H9 (cell line): ENCODE measurements around the gene TGFBR3L. TPM values are rescaled to one million over a fixed set of nuclear protein-coding genes. Genes with fewer than 3 reads are reported as not detected.

Experiments used
- DNase-seq: peaks from one replicate; pipeline ENCODE4 v3.0.0-alpha.2; 2017
- H2AFZ ChIP-seq: one replicate; pipeline ENCODE4 v1.6.1; 2013; ENCODE audit warnings: mild to moderate bottlenecking, low read length, control low read depth, moderate library complexity
- H2AK5ac ChIP-seq: 2 replicates; pipeline ENCODE4 v1.6.1; 2013; ENCODE audit warnings: low read length, control low read depth, mixed read lengths; ENCODE audit not compliant: insufficient read length
- H2BK120ac ChIP-seq: one replicate; pipeline ENCODE4 v1.6.1; 2013; ENCODE audit warnings: low read depth, mild to moderate bottlenecking, low read length, control low read depth, inconsistent platforms; ENCODE audit not compliant: poor library complexity, severe bottlenecking
- H2BK12ac ChIP-seq: 2 replicates; pipeline ENCODE4 v1.6.1; 2013; ENCODE audit warnings: low read length, control low read depth, mixed read lengths, low read depth; ENCODE audit not compliant: insufficient read length
- H2BK15ac ChIP-seq: 2 replicates; pipeline ENCODE4 v1.6.1; 2013; ENCODE audit warnings: low read depth, low read length, control low read depth
- H2BK20ac ChIP-seq: one replicate; pipeline ENCODE4 v1.6.1; 2013; ENCODE audit warnings: low read depth, mild to moderate bottlenecking, low read length, control low read depth, inconsistent platforms; ENCODE audit not compliant: poor library complexity, severe bottlenecking
- H2BK5ac ChIP-seq: 2 replicates; pipeline ENCODE4 v1.6.1; 2013; ENCODE audit warnings: low read length, control low read depth, mixed read lengths; ENCODE audit not compliant: insufficient read length
- H3K14ac ChIP-seq: 2 replicates; pipeline ENCODE4 v1.6.1; 2013; ENCODE audit warnings: low read length, control low read depth; ENCODE audit not compliant: insufficient read depth
- H3K18ac ChIP-seq: 2 replicates; pipeline ENCODE4 v1.6.1; 2013; ENCODE audit warnings: low read depth, mild to moderate bottlenecking, mixed read lengths, low read length, control low read depth; ENCODE audit not compliant: insufficient read length
- H3K23ac ChIP-seq: 2 replicates; pipeline ENCODE4 v1.6.1; 2013; ENCODE audit warnings: low read length, control low read depth, mixed read lengths, low read depth; ENCODE audit not compliant: insufficient read length
- H3K23me2 ChIP-seq: 2 replicates; pipeline ENCODE4 v1.6.1; 2013; ENCODE audit warnings: low read depth, mild to moderate bottlenecking, mixed read lengths, low read length, control low read depth; ENCODE audit not compliant: insufficient read length, poor library complexity, severe bottlenecking
- H3K27ac ChIP-seq: 2 replicates; pipeline ENCODE4 v1.5.1; 2013; ENCODE audit warnings: low read length, control low read depth, mixed read lengths, low read depth; ENCODE audit not compliant: insufficient read length
- H3K27me3 ChIP-seq: 2 replicates; pipeline ENCODE4 v1.6.1; 2013; ENCODE audit warnings: low read length, control low read depth, inconsistent platforms; ENCODE audit not compliant: insufficient read depth
- H3K4ac ChIP-seq: 2 replicates; pipeline ENCODE4 v1.6.1; 2013; ENCODE audit warnings: low read depth, mild to moderate bottlenecking, control low read depth, inconsistent platforms, low read length, moderate library complexity
- H3K4me1 ChIP-seq: 2 replicates; pipeline ENCODE4 v1.6.1; 2013; ENCODE audit warnings: low read length, control low read depth, inconsistent platforms; ENCODE audit not compliant: insufficient read depth
- H3K4me2 ChIP-seq: 2 replicates; pipeline ENCODE4 v1.6.1; 2013; ENCODE audit warnings: low read length, control low read depth, mixed read lengths; ENCODE audit not compliant: insufficient read length, insufficient read depth
- H3K56ac ChIP-seq: 2 replicates; pipeline ENCODE4 v1.6.1; 2013; ENCODE audit warnings: low read depth, mild to moderate bottlenecking, mixed read lengths, low read length, control low read depth; ENCODE audit not compliant: insufficient read length
- H3K79me1 ChIP-seq: 2 replicates; pipeline ENCODE4 v1.6.1; 2013; ENCODE audit warnings: low read depth, mild to moderate bottlenecking, moderate library complexity, low read length, control low read depth, inconsistent platforms; ENCODE audit not compliant: insufficient read depth, poor library complexity, severe bottlenecking
- H3K79me2 ChIP-seq: 2 replicates; pipeline ENCODE4 v1.6.1; 2013; ENCODE audit warnings: low read length, control low read depth, inconsistent platforms; ENCODE audit not compliant: insufficient read depth
- H3K9ac ChIP-seq: 2 replicates; pipeline ENCODE4 v1.6.1; 2013; ENCODE audit warnings: low read length, control low read depth, mixed read lengths; ENCODE audit not compliant: insufficient read length; ENCODE audit errors: extremely low read depth
- H3K9me3 ChIP-seq: one replicate; pipeline ENCODE4 v1.6.1; 2013; ENCODE audit warnings: low read depth, low read length, inconsistent platforms; ENCODE audit not compliant: control insufficient read depth
- H3T11ph ChIP-seq: one replicate; pipeline ENCODE4 v1.6.1; 2013; ENCODE audit warnings: mild to moderate bottlenecking, low read length, control low read depth, inconsistent platforms
- H4K20me1 ChIP-seq: one replicate; pipeline ENCODE4 v1.6.1; 2013; ENCODE audit not compliant: control insufficient read depth, insufficient read length, insufficient read depth
- H4K5ac ChIP-seq: 2 replicates; pipeline ENCODE4 v1.6.1; 2013; ENCODE audit warnings: low read depth, mild to moderate bottlenecking, mixed read lengths, low read length, control low read depth; ENCODE audit not compliant: insufficient read length
- H4K8ac ChIP-seq: replicated peaks from 2 replicates; pipeline ENCODE4 v1.6.1; 2013; ENCODE audit warnings: low read length, control low read depth, mixed read lengths, low read depth; ENCODE audit not compliant: insufficient read length
- H4K91ac ChIP-seq: 2 replicates; pipeline ENCODE4 v1.6.1; 2013; ENCODE audit warnings: low read depth, mild to moderate bottlenecking, moderate library complexity, mixed read lengths, low read length, control low read depth; ENCODE audit not compliant: insufficient read length
- H3K27ac Mint-ChIP-seq, 3 experiments: 2 replicates in 2 of 3; 3 replicates in 1 of 3; pipeline ENCODE4 v1.8.0; 2020 to 2021; ENCODE audit warnings: mixed read lengths in 3 of 3, mild to moderate bottlenecking in 1 of 3, moderate library complexity in 1 of 3
- H3K27me3 Mint-ChIP-seq: 2 replicates; pipeline ENCODE4 v1.8.0; 2021; ENCODE audit warnings: low read depth, mild to moderate bottlenecking, moderate library complexity, mixed read lengths
- H3K36me3 Mint-ChIP-seq, 3 experiments: 2 replicates in 2 of 3; 3 replicates in 1 of 3; pipeline ENCODE4 v1.8.0; 2020 to 2021; ENCODE audit warnings: low read depth in 3 of 3, mixed read lengths in 3 of 3; ENCODE audit not compliant: insufficient read depth in 1 of 3
- H3K4me1 Mint-ChIP-seq, 2 experiments: 2 replicates each; pipeline ENCODE4 v1.8.0; 2020; ENCODE audit warnings: mixed read lengths in 2 of 2
- H3K4me3 Mint-ChIP-seq, 2 experiments: 2 replicates in 1 of 2; 3 replicates in 1 of 2; pipeline ENCODE4 v1.8.0; 2020 to 2021; ENCODE audit warnings: mild to moderate bottlenecking in 2 of 2, mixed read lengths in 2 of 2, moderate library complexity in 1 of 2
- H3K9me3 Mint-ChIP-seq, 2 experiments: 2 replicates in 1 of 2; 3 replicates in 1 of 2; pipeline ENCODE4 v1.8.0; 2020; ENCODE audit warnings: mild to moderate bottlenecking in 2 of 2, mixed read lengths in 2 of 2, moderate library complexity in 1 of 2
- CTCF ChIP-seq: fragments of 200-600 bp; sonication (generic); conservative IDR thresholded peaks from 3 replicates; pipeline ENCODE4 v1.8.0; 2021; ENCODE audit warnings: antibody characterized with exemption, mild to moderate bottlenecking
- WGBS: extraction: QIAGEN DNeasy Blood & Tissue Kit; methylation state at CpG from one replicate; pipeline ENCODE4 v1.1.7; 2013; ENCODE audit warnings: missing lambda C conversion rate, low lambda C conversion rate, mixed read lengths; ENCODE audit not compliant: insufficient read length; ENCODE audit errors: extremely low coverage; 5-methylcytosine and 5-hydroxymethylcytosine counted together
- total RNA-seq: library from RNA; stranded (reverse); gene quantifications from 2 replicates; pipeline ENCODE4 v1.2.1, GENCODE V29; 2021

Gene TGFBR3L
- total RNA-seq, 1 experiment from 2014 or later: 5.5 TPM

- H2BK5ac ChIP-seq: no peak overlapping the region
- H3K23ac ChIP-seq: no peak overlapping the region
- peaks cover 13 to 29% (median 20%) of the 10 kb centered on the region in 3 experiments for H3K36me3 Mint-ChIP-seq
- H3K4me1 Mint-ChIP-seq: peaks cover 15 to 24% of the 10 kb centered on the region in 2 experiments
- H4K91ac ChIP-seq: no peak overlapping the region
- no peak overlapping the region for H4K8ac ChIP-seq
- no peak for TF ChIP-seq CTCF
- H3K4me2 ChIP-seq: peak overlapping the region; percentile 56
- H3K27ac ChIP-seq: no peak overlapping the region
- H3K4me3 Mint-ChIP-seq: peak overlapping the region; percentile 83 to 90
- H3K4me1 ChIP-seq: 0 out of 2 replicates have a peak, but pooled peaks cover 4% of the 10 kb centered on the region
- H3K56ac ChIP-seq: no peak overlapping the region
- H3K9ac ChIP-seq: peak overlapping the region; percentile 1
- H2BK12ac ChIP-seq: no peak overlapping the region
- H3T11ph ChIP-seq: no peak overlapping the region
- H2BK20ac ChIP-seq: no peak overlapping the region
- peaks cover 6% of the 10 kb centered on the region; the same call in 1 of the 2 replicates for H3K79me2 ChIP-seq
- H4K5ac ChIP-seq: no peak overlapping the region
- H3K27me3 Mint-ChIP-seq: peaks cover 3% of the 10 kb centered on the region; the same call in 1 of the 2 replicates
- no peaks in the 10 kb centered on the region for H4K20me1 ChIP-seq
- no peak overlapping the region for H2AFZ ChIP-seq
- H3K23me2 ChIP-seq: peaks cover 19% of the 10 kb centered on the region
- no peaks in the 10 kb centered on the region for H3K27me3 ChIP-seq
- peak overlapping the region; percentile 92 to 96 (median 95); a peak in 6 of 7 replicates for H3K27ac Mint-ChIP-seq
- H2BK15ac ChIP-seq: no peak overlapping the region
- H3K4ac ChIP-seq: no peak overlapping the region
- H2BK120ac ChIP-seq: no peak overlapping the region
- no peaks in the 10 kb centered on the region; a peak in 3 of 5 replicates for H3K9me3 Mint-ChIP-seq
- DNase-seq: no peak
- WGBS: no CpG with 5 or more reads among the region's 20 CpGs
- H2AK5ac ChIP-seq: no peak overlapping the region
- H3K9me3 ChIP-seq: no peaks in the 10 kb centered on the region
- no peaks in the 10 kb centered on the region for H3K79me1 ChIP-seq
- no peak overlapping the region for H3K18ac ChIP-seq
- no peak overlapping the region for H3K14ac ChIP-seq
Observed at GRCh38 chr19:7902796-7903243, 11.8 kb upstream of the TGFBR3L start.
